ENCODE data around the gene GPHN.
"Not testable (repeated sequence)": the region's sequence is repeated elsewhere in the genome, so short reads cannot be mapped to it uniquely, and the experiment has no call there.

The GPHN gene

DNA sequence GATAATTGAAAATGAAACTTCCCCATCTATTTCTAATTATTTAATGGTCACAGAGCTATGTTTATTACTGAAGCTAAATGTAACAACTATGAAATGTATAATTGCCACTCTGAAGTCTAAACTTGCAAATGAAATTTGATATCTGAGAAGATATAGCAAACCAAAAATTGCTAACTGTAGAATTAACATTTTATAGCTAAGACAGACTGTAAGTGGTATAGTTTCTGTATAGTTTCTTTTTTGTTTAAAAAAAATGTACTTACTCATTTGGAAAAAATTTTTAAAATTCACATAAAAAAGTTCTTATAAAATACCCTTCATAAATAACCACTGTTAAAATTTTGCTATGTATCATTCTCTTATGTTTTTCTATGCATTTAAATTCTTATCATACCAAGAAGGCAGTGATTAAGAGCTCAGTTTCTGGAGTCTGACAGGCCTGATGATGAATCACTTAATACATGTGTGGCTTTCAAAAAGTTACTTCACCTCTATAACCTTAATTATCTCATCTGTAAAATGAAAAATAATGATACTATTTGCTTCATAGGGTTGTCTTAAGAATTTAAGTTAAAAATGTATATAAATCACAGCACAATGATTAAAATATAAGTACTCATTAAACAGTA is 466.6 kb downstream of the GPHN start:
- no peak for DNase-seq

DNA sequence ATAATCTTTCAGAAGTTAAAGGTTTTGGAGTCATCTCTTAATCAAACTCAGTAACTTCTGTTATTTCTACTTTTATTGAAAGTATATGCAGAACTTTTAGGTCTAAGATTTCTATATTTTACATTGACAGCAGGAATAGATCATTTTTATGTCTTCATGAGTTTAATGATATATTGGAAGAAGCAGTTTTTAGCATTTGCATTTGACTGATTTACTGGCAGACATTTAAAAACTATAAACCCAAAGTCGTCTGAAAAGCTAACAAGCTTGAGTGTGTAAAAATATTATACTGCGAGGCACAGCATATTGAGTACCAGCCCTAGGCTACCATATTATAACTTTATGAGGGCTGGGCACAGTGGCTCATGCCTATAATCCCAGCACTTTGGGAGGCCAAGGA is 467.3 kb downstream of the GPHN start:
- no peak for DNase-seq

DNA sequence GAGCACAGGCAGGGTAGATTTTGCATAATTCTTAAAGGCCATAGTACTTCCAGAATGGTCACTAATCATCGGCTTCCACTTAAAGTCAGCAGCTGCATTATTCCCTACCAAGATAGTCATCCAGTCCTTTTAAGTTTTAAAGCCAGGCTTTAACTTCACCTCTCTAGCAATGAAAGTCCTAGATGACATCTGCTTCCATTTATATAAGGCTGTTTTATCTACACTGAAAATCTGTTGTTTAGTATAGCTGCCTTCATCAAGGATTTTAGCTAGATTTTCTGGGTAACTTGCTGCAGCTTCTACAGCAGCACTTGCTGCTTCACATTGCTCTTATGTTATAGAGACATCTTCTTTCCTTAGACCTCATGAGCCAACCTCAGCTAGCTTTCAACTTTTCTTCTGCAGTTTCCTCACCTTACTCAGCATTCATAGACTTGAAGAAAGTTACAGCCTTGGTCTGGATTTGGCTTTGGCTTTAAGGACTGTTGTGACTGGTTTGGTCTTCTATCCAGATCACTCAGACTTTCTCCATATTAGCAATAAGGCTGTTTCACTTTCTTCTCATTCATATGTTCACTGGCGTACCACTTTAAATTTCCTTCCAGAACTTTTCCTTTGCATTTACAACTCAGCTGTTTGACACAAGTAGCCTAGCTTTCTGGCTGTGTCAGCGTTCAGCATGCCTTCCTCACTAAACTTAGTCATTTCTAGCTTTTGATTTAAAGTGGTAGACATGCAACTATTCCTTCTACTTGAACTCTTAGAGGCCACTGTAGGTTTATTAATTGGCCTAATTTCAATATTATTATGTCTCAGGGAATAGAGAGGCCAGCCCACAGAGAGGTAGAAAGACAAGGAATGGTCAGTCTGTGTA is 471.4 kb downstream of the GPHN start:
- no peak for DNase-seq

DNA sequence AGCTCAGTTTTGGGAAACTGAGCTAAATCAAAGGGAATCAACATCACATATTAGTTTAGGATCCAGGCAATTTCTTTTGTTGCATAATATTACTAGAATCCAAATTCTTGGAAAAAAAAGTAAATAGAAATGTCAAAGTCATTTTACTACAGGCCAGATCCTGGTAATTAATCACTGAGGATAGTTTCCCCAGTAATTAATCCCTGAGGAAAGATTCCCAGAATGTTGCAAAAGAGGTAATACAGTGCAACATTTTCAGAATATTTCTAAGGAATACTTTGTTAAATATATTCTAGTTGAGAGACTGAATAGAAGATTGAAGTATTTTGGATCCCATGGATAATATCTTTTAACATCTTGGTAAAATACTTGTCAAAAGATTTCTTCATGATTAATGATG is 474.3 kb downstream of the GPHN start:
- no peak for DNase-seq

DNA sequence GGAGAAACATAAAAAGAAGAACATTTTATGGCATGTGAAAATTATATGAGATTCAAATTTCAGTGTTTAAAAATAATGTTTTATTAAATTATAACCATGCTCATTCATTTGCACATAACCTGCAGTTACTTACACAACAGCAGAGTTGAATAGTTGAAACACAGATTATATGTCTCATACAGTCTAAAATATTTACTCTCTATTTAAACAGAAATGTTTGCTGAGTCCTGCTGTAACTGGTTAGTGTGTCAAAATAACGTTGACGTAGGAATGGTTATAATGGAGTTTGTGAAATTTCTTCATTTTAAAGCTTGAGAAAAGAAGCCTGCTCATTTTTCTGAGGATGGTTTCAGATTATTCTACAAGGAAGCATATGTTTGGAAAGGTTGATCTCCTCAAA is 484.8 kb downstream of the GPHN start:
- DNase-seq, result no peak

DNA sequence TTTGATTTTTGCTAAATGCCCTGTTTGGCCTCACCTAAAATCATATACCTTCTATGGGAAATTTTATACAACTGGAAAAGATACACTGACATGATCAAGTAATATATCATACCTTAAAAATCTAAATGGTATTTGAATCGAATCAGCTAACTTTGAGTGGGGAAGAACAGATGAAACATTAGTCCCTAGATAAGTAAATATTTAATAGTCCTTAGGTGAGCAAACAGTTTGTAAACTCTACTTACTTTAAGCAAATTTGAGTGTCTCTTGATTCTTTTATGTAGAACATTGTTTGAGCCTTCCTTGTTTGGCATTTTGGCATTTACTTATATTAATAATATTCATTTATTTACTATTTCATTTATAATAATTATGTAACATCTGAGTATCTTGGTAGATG is 485.6 kb downstream of the GPHN start:
- DNase-seq, result no peak

DNA sequence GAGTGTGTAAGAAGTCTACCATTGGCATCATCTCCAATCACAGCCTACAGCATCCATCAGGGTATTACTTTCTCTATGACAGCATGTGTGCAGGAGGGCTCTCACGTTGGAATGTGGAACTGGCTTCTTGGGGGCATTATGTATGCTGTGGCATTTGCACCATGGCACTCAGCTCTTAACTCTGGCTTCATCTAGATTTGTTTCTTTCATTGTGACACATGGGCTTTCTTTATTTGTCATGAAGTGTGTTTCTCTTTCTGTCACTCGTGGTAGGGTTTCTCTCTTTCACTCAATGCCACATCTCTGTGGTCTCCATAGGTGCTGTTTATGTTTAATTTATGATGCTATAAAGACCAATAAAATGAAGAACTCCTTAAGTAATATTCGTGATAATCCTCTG is 490.1 kb downstream of the GPHN start:
- no peak for DNase-seq

DNA sequence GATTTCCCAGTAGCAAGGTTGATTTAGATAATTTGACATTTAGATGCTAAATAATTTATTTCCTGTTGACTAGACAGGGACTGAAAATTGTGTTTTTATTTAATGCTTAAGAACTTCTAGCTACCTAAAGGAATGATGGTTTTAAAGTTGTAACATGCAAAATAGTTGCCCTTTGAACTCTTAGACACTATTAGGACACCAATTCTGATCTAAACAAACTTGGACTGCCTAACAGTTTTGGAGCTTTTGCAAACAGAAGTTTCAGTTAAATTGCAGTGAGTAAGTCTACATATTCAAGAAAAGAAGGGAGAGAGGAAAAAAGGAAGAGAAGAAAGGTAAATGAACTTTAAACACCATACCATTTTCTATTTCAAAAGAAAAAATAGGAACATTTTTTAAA is 492.0 kb downstream of the GPHN start:
- DNase-seq, result no peak

DNA sequence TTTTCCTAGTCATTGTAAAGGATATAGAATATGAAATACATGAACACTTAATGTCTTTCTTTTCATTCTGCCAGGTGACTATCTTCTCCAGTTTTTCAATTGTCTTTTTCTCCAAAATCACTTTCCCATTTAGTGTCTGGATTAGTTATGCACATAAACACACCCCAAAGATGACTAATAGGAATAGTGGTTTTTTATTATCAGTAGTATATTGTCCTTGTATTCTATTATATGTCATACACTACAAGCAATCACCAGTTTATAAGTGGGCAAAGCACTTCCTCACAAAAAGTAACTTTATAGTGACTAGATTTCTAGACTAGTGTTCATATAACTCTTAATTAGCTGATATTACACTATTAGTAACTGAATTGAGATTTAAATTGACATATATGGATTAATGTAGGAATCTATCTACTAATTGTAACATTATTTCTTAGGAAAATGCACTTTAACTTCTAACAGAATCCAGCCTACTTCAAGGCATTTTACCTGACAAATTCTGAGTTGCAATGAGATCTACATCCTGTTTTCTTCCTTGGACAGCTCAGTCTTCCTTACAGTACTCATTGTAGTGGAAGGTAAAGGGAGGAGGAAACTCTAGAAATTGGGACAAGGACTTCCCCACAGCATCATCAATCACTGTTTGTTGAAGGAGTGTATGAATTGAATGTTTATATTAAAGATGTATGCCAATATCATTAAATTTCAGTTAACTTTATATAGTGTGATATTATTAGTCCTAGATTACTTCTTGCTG is 495.2 kb downstream of the GPHN start:
- DNase-seq, result no peak

DNA sequence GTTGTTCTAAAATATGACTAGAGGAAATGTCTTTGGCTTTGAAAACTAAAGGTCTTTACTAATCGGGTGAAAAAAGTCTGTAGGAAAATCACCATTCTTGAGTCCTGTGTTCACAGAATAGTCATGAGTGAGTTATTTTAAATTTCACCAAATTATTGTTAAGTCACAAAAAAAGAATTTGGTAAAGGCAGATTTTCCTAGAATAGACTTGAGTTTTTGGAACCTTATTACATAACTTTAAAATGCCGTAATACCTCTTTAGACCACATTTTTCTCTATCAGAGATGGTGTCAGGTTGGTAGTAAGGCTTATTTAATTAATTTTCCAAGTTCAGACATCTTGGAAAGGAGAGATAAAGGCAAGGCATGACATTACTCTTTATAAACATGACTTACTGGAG is 496.6 kb downstream of the GPHN start:
- no peak for DNase-seq

DNA sequence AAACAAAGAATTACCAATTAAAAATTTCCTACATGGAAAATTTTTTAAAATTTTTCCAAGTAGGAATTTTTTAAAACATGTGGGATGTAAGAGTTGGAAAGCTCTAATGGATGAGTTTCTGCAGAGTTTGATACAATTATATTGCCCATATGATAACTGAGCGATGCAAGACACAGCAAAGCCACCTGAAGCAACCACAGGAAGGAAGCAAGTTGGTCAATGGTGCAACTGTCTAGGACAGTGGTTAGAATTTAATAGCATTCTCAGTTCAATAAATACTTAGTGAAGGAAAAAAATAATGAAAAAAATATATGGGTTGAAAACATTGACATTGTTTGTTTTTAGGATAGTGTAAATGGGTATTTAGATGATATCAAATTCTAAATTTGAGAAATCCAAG is 502.7 kb downstream of the GPHN start:
- DNase-seq, result no peak

DNA sequence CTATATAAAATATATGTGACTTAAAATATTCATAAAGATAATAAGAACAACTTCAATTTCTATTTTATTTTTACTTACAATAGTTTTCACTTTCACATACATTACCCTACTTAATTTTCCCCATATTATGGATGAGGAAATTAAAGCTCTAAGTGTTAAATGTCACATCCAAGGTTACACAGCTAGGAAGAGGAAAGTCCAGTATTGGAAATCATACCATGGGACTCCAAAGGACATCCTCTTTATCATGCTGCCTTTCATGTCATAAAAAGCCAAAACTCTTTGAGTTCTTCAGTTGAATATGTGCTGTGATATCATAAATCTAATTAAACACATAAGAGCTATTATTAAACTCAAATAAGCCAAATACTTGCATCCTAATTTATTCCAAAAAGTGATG is 508.9 kb downstream of the GPHN start:
- no peak for DNase-seq

DNA sequence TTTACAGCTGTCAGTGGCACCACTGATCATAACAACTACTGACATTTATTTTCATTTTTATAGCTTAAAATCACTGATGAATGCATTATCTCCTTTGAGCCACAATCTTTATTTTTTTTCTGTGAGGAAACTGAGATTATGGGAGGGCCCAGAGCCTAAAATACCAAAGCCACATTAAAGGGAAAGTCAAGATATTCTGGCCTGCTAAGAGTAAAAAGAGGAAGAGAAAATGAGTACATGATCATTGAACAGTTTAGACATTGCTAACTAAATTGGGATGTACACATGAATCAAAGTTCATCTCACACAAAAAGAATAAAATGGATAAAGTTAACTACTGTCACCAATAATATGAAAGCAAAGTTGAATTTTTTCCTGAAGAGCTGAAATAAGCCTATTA is 510.8 kb downstream of the GPHN start:
- DNase-seq, result no peak

DNA sequence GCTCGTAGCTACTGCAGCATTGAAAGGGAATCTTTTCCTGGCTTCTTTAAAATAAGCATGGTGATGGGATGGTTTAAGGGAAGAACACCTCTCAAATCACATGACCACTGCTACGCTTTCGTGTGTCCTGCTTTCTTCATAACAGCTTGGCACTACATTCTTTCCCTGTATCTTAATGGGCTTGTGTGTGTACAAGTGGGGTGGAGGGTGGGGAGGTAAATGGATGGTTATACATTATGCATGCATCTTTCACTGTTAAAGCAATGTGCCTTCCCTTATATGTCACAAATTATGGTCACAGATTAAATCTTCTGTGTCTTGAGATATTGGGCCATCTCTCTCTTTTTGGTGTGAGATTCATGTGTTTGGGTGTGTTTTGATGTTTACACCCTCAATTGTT is 511.8 kb downstream of the GPHN start:
- DNase-seq, result no peak

DNA sequence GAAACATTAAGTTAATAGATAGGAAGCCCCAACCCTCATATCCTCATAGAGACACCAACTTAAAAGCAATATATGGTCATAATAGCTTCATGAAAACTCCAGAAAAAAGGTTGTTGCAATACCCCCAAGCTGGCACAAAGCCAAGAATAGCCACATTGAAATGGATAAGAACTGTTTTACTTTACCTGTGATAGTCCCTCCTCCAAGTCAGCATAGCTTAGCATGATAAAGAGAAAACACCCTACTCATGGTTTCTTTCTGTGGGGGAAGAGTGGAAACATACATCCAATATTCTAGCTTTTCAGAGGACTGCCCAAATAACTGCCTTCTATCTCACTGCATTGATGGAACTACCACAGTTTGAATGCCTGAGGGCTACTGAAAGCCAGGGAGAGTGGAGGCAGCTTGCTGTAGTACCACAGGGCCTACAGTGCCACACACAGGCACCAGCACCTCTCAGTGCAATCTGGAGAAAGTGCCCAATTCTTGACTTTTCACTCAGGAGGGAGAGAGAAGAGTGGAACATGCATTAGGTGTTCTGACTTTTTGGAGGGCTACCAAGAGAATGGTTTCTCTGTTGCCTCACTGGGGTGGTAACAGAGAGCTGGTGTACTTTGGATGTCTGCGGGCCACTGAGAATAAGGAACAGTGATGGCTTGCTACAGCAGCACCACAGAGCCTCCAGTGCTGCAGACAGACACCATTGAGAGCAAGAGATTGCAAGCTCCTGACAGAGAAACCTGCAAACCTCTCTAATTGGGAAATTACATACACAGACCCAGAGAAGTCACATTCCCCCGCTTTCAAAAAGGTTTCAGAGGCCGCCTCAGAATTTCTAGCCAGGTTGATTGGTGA is 524.2 kb downstream of the GPHN start:
- DNase-seq, result no peak

DNA sequence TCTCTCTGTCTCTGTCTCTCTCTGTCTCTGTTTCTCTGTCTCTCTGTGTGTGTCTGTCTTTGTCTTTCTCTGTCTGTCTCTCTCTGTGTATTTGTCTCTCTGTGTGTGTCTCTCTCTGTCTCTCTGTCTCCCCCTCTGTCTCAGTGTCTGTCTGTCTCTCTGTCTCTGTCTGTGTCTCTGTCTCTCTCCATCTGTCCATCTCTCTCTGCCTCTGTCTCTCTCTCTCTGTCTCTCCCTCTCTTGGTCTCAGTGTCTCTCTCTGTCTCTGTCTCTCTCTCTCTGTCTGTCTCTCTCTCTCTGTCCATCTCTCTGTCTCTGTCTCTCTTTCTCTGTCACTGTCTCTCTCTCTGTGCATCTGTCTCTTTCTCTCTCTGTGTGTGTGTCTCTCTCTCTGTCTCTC is 537.5 kb downstream of the GPHN start:
- no peak for DNase-seq

DNA sequence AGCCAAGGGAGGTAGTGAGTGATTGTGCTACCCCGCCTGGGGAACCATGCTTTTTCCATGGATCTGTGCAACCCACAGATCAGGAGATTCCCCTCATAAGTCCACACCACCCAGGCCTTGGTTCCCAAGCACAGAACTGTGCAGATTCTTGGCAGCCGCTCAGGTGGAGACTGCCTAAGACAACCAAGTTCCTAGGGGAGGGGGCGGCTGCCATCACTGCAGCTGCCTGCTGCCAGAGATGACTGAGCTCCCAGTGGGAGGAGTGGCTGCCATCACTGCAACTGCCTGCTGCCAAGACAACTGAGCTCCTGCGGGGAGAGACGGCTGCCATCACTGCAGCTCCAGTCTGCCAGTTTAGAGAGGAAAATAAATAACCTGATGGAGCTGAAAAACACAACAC is 542.9 kb downstream of the GPHN start:
- DNase-seq, result no peak

DNA sequence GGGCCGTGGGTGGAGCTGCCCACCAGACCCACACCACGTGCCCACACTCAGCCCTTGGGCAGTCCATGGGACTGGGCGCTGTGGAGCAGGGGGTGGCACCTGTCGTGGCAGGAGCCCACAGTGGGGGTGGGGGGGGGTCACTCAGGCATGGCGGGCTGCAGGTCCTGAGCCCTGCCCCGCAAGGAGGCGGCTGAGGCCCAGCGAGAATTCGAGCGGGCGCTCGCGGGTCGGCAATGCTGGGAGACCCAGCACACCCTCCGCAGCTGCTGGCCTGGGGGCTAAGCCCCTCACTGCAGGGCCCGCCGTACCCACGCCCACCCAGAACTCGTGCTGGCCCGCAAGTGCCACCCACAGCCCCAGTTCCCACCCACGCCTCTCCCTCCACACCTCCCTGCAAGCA is 548.7 kb downstream of the GPHN start:
- no peak for DNase-seq

DNA sequence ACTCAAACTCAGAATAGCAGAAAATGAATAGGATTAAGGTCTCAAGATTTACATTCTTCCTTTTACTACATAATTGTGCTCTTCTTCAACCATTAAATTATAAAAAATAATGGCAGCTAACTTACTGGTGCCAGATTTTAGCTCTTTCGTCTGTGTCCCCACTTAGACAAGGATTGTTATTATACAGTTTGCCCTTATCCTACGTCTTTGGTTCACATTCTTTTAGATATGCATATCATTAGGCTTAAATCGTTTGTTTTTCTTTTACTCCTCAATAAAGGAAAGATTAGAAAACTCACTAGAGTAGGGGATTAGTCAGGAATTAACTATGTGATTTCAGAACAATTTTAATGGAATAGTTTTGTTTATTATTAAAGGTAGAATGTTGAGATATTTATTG is 551.6 kb downstream of the GPHN start:
- DNase-seq, result no peak

DNA sequence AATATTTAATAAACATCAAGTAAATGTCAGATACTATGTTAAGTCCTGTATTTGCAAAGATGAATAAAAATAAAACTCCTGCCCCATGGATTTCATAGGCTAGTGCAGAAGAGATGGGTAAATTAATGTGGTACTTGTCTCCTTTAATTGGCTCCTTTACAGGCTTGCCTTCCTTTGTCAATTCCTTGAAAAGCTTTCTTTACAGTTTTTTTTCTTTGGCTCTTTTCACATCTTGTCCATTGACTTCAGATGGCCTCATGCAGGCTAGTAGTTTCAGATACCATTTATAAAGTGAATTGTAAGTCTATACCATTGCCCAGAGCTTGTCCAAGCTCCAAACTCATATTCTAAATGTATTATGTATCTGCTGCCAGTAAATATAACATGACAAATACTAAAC is 552.6 kb downstream of the GPHN start:
- no peak for DNase-seq

DNA sequence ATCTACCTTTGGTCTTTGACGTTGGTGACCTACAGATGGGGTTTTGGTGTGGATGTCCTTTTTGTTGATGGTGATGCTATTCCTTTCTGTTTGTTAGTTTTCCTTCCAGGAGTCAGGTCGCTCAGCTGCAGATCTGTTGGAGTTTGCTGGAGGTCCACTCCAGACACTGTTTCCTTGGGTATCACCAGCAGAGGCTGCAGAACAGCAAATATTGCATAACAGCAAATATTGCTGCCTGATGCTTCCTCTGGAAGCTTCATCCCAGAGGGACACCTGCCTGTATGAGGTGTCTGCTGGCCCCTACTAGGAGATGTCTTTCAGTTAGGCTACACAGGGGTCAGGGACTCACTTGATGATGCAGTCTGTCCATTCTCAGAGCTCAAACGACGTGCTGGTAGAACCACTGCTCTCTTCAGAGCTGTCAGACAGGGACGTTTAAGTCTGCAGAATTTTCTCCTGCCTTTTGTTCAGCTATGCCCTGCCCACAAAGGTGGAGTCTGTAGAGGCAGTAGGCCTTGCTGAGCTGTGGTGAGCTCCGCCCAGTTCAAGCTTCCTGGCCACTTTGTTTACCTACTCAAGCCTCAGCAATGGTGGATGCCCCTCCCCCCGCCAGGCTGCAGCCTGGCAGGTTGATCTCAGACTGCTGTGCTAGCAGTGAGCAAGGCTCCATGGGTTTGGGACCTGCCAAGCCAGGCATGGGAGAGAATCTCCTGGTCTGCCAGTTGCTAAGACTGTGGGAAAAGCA is 559.3 kb downstream of the GPHN start:
- not testable (repeated sequence) for DNase-seq

DNA sequence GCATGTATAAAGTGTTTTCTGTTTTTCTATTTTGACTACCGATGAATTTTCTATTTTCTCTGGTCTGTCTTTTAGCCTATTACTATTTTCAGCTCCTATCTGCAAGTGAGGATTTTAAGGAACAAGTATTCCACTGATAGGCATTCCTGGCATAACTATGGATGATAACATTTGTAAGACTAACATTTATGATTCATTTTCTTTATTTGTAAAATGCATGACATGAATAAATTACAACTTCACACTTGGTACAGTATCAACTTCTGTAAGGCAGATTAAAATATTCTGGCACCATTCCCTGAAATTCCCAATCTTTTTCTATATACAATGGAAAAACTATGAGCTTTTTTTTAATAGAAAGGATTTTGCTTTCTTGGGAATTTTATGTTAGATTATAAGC is 560.3 kb downstream of the GPHN start:
- DNase-seq, result no peak

All from activated gamma-delta T cell (primary cell).